Fibroblast of lung (primary cell): ENCODE data around the gene NR6A1.

Source experiments
- EZH2 ChIP-seq: IDR thresholded peaks from 2 replicates; pipeline ENCODE4 v1.5.1; 2012; ENCODE audit warnings: low read length, control low read depth, mild to moderate bottlenecking; ENCODE audit errors: missing control alignments
- TF ChIP-seq, protein P1 (sequence below), 2 donors: IDR thresholded peaks in 1 of 2; conservative IDR thresholded peaks in 1 of 2; 1 replicate in 1 of 2; 2 replicates in 1 of 2; pipeline ENCODE4 v1.5.1; 2011 to 2012; ENCODE audit warnings: low read length in 2 of 2, control low read depth in 1 of 2, inconsistent platforms in 1 of 2, low read depth in 1 of 2, mild to moderate bottlenecking in 1 of 2

- TF ChIP-seq, protein P1, sequence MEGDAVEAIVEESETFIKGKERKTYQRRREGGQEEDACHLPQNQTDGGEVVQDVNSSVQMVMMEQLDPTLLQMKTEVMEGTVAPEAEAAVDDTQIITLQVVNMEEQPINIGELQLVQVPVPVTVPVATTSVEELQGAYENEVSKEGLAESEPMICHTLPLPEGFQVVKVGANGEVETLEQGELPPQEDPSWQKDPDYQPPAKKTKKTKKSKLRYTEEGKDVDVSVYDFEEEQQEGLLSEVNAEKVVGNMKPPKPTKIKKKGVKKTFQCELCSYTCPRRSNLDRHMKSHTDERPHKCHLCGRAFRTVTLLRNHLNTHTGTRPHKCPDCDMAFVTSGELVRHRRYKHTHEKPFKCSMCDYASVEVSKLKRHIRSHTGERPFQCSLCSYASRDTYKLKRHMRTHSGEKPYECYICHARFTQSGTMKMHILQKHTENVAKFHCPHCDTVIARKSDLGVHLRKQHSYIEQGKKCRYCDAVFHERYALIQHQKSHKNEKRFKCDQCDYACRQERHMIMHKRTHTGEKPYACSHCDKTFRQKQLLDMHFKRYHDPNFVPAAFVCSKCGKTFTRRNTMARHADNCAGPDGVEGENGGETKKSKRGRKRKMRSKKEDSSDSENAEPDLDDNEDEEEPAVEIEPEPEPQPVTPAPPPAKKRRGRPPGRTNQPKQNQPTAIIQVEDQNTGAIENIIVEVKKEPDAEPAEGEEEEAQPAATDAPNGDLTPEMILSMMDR (conservative IDR thresholded peaks at IDR 0.05 in 1 of 2, IDR thresholded peaks at IDR 0.05 in 1 of 2; ENCODE audit: low read depth in 1 of 2, low read length in 2 of 2): no peak
- peak; percentile 54 for TF ChIP-seq EZH2
These were observed 291.0 kb downstream of the NR6A1 start for GRCh38 chr9:124479947-124480620.
